GM19328 (cell line): ENCODE data around the gene UBE2QL1.
"Not testable (repeated sequence)": the region's sequence is repeated elsewhere in the genome, so short reads cannot be mapped to it uniquely, and the experiment has no call there.

Source experiments
- ATAC-seq: cut with Tn5 transposase; IDR thresholded peaks from one replicate; pipeline ENCODE4 v1.9.1; 2021; ENCODE audit warnings: mild to moderate bottlenecking, moderate library complexity; ENCODE audit not compliant: unreplicated experiment

Gene UBE2QL1

GRCh38 chr5:6494939-6495338 lies 46.3 kb downstream of the UBE2QL1 start:
- no peak for ATAC-seq

GRCh38 chr5:6495433-6496206 lies 47.0 kb downstream of the UBE2QL1 start:
- ATAC-seq, result no peak

GRCh38 chr5:6496207-6496584 lies 47.5 kb downstream of the UBE2QL1 start:
- ATAC-seq, result peak; percentile 95

- no peak for ATAC-seq
Measured at GRCh38 chr5:6496636-6497035, 48.0 kb downstream of the UBE2QL1 start.

GRCh38 chr5:6497262-6497661 lies 48.6 kb downstream of the UBE2QL1 start:
- ATAC-seq, result no peak

- no peak for ATAC-seq
Measured at GRCh38 chr5:6498968-6499367, 50.3 kb downstream of the UBE2QL1 start.

GRCh38 chr5:6501701-6502100 lies 53.0 kb downstream of the UBE2QL1 start:
- ATAC-seq, result no peak

- ATAC-seq, result no peak
Measured at GRCh38 chr5:6502421-6502820, 53.8 kb downstream of the UBE2QL1 start.

- ATAC-seq, result no peak
Measured at GRCh38 chr5:6503342-6503741, 54.7 kb downstream of the UBE2QL1 start.

GRCh38 chr5:6504677-6505415 lies 56.2 kb downstream of the UBE2QL1 start:
- no peak for ATAC-seq

GRCh38 chr5:6505416-6505755 lies 56.7 kb downstream of the UBE2QL1 start:
- no peak for ATAC-seq

- no peak for ATAC-seq
Measured at GRCh38 chr5:6505783-6506557, 57.3 kb downstream of the UBE2QL1 start.

- ATAC-seq, result no peak
Measured at GRCh38 chr5:6506611-6507010, 58.0 kb downstream of the UBE2QL1 start.

- ATAC-seq, result no peak
Measured at GRCh38 chr5:6508931-6509330, 60.3 kb downstream of the UBE2QL1 start.

- ATAC-seq, result no peak
Measured at GRCh38 chr5:6510132-6510531, 61.5 kb downstream of the UBE2QL1 start.

GRCh38 chr5:6510973-6511372 lies 62.3 kb downstream of the UBE2QL1 start:
- no peak for ATAC-seq

- ATAC-seq, result not testable (repeated sequence)
Measured at GRCh38 chr5:6515812-6516211, 67.2 kb downstream of the UBE2QL1 start.

- no peak for ATAC-seq
Measured at GRCh38 chr5:6516823-6517222, 68.2 kb downstream of the UBE2QL1 start.

- ATAC-seq, result no peak
Measured at GRCh38 chr5:6517510-6517909, 68.9 kb downstream of the UBE2QL1 start.

- ATAC-seq, result no peak
Measured at GRCh38 chr5:6518298-6519057, 69.8 kb downstream of the UBE2QL1 start.

GRCh38 chr5:6520201-6520600 lies 71.5 kb downstream of the UBE2QL1 start:
- ATAC-seq, result no peak
